WTC11 (cell line): Measurements from ENCODE around the gene SNX9.

ENCODE experiments used
- ATF2 ChIP-seq: sonication (generic); formaldehyde crosslinking; IDR thresholded peaks from 2 replicates; pipeline ENCODE4 v1.8.1; 2022; ENCODE audit warnings: low read depth, missing genetic modification reagents, borderline replicate concordance
- KAT7 ChIP-seq: sonication (generic); formaldehyde crosslinking; IDR thresholded peaks from 2 replicates; pipeline ENCODE4 v1.8.1; 2023; ENCODE audit warnings: missing genetic modification reagents, mild to moderate bottlenecking, borderline replicate concordance
- ZNF121 ChIP-seq: sonication (generic); formaldehyde crosslinking; IDR thresholded peaks from 2 replicates; pipeline ENCODE4 v1.8.0; 2023; ENCODE audit warnings: missing genetic modification reagents
- ZNF396 ChIP-seq: fragments of 250-450 bp; sonication (Bioruptor Pico); IDR thresholded peaks from 2 replicates; pipeline ENCODE4 v1.8.0; 2021; ENCODE audit warnings: mild to moderate bottlenecking, moderate library complexity, borderline replicate concordance
- TF ChIP-seq, protein P1 (sequence below): fragments of 200-600 bp; IDR thresholded peaks from 2 replicates; pipeline ENCODE4 v1.8.0; 2022; ENCODE audit warnings: antibody characterized with exemption
- TF ChIP-seq, protein P2 (sequence below): sonication (generic); formaldehyde crosslinking; IDR thresholded peaks from 2 replicates; pipeline ENCODE4 v1.8.0; 2023; ENCODE audit warnings: missing genetic modification reagents

DNA sequence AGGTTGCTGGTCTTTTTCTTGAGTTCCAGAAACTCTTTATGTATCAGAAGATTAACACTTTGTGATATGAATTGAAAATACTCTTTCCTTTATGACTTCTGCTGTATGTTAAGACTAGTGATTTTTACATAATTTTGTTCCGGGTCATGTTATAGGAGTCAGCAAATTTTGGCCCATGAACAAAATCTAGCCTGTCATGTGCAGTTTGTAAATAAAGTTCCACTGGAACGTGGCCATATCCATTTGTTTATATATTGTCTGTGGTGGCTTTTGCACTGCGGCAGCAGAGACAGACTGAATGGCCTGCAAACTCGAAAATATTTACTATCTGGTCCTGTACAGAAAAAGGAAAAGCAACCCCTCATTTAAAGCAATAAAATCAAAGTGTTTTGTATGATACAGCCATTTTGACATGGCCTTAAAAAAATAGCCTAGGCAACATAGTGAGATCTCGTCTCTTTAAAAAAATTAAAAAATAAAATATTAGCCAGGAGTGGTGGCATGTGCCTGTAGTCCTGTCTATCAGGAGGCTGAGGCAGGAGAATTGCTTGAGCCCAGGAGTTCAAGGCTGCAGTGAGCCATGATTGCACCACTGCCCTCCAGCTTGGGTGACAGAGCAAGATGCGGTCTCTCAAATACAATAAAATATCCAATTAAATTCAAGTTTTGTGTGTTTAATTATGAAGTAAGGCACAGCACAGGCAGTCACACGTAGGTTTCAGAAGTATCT lies 36.9 kb downstream of the SNX9 start:
- TF ChIP-seq, protein P1, sequence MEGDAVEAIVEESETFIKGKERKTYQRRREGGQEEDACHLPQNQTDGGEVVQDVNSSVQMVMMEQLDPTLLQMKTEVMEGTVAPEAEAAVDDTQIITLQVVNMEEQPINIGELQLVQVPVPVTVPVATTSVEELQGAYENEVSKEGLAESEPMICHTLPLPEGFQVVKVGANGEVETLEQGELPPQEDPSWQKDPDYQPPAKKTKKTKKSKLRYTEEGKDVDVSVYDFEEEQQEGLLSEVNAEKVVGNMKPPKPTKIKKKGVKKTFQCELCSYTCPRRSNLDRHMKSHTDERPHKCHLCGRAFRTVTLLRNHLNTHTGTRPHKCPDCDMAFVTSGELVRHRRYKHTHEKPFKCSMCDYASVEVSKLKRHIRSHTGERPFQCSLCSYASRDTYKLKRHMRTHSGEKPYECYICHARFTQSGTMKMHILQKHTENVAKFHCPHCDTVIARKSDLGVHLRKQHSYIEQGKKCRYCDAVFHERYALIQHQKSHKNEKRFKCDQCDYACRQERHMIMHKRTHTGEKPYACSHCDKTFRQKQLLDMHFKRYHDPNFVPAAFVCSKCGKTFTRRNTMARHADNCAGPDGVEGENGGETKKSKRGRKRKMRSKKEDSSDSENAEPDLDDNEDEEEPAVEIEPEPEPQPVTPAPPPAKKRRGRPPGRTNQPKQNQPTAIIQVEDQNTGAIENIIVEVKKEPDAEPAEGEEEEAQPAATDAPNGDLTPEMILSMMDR, result no peak
- TF ChIP-seq KAT7 (CRISPR knock-in tag), result no peak
- no peak for TF ChIP-seq ATF2 (CRISPR knock-in tag)
- TF ChIP-seq, protein P2, sequence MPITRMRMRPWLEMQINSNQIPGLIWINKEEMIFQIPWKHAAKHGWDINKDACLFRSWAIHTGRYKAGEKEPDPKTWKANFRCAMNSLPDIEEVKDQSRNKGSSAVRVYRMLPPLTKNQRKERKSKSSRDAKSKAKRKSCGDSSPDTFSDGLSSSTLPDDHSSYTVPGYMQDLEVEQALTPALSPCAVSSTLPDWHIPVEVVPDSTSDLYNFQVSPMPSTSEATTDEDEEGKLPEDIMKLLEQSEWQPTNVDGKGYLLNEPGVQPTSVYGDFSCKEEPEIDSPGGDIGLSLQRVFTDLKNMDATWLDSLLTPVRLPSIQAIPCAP (CRISPR knock-in tag), result no peak
- TF ChIP-seq ZNF121 (CRISPR knock-in tag), result no peak
- no peak for TF ChIP-seq ZNF396 (CRISPR knock-in tag)
